Endothelial cell of umbilical vein (primary cell): Measurements from ENCODE around the gene KLHL10. TPM values are rescaled to one million over a fixed set of nuclear protein-coding genes. Genes with fewer than 3 reads are reported as not detected.

Source experiments
- BruUV-seq: library from RNA; stranded (reverse); fragments of 400-500 nt; replicated peaks from 2 replicates; lab custom pipeline; 2021; lab: Mats Ljungman, UMichigan
- CTCF ChIA-PET: fragments of 300-600, 350-600 bp; sonication (Branson Sonifier 250); formaldehyde crosslinking; loops from one replicate; lab custom pipeline; 2021; ENCODE audit warnings: antibody characterized with exemption, inconsistent platforms; lab: Charles Lee
- POLR2A ChIA-PET: fragments of 300-600, 350-600 bp; sonication (Branson Sonifier 250); formaldehyde crosslinking; loops from one replicate; lab custom pipeline; 2021; ENCODE audit warnings: antibody characterized with exemption, inconsistent platforms; lab: Charles Lee
- DNase-seq: peaks from one replicate; pipeline ENCODE4 v3.0.0-alpha.2; 2011; ENCODE audit warnings: low read depth, low spot score
- FAIRE-seq: peaks from 2 replicates; lab custom pipeline; 2011; peaks lifted over from hg19 to GRCh38; lab: Jason Lieb, UNC
- H2AFZ ChIP-seq: 2 replicates; pipeline ENCODE4 v1.6.0; 2012; ENCODE audit warnings: low read depth, low read length, control low read depth, inconsistent platforms
- H3K27ac ChIP-seq: 2 replicates; pipeline ENCODE4 v1.5.1; 2011; ENCODE audit warnings: low read depth, mild to moderate bottlenecking, control low read depth, low read length, moderate library complexity; ENCODE audit not compliant: insufficient read depth
- H3K27me3 ChIP-seq, 2 experiments: 2 replicates each; pipeline versions ENCODE4 v1.6.0 to v1.6.1; 2011; ENCODE audit warnings: low read length in 2 of 2, mixed read lengths in 1 of 2; ENCODE audit not compliant: control insufficient read depth in 2 of 2, insufficient read depth in 2 of 2
- H3K36me3 ChIP-seq, 2 experiments: 2 replicates in 1 of 2; 3 replicates in 1 of 2; pipeline ENCODE4 v1.5.1; 2011; ENCODE audit warnings: low read length in 2 of 2, mild to moderate bottlenecking in 1 of 2, moderate library complexity in 1 of 2; ENCODE audit not compliant: control insufficient read depth in 2 of 2, insufficient read depth in 2 of 2; ENCODE audit errors: extremely low read depth in 1 of 2
- H3K4me1 ChIP-seq: 3 replicates; pipeline ENCODE4 v1.5.1; 2011; ENCODE audit warnings: mild to moderate bottlenecking, low read length; ENCODE audit not compliant: control insufficient read depth, insufficient read depth; ENCODE audit errors: extremely low read depth
- H3K4me2 ChIP-seq: 2 replicates; pipeline ENCODE4 v1.6.1; 2011; ENCODE audit warnings: low read length, control low read depth, mixed read lengths; ENCODE audit not compliant: insufficient read depth
- H3K4me3 ChIP-seq, 3 experiments: fragments of 200-600 bp in 1 of 3; sonication (generic), shearing (Covaris generic) in 1 of 3; replicated peaks in 1 of 3; 2 replicates each; pipeline ENCODE4 v1.5.1; 2011 to 2016; ENCODE audit warnings: control low read depth in 3 of 3, low read length in 3 of 3, mild to moderate bottlenecking in 2 of 3, inconsistent platforms in 1 of 3, low read depth in 1 of 3, moderate library complexity in 1 of 3; ENCODE audit not compliant: insufficient read depth in 1 of 3
- H3K79me2 ChIP-seq: 2 replicates; pipeline ENCODE4 v1.6.0; 2012; ENCODE audit warnings: low read length, inconsistent platforms; ENCODE audit not compliant: control insufficient read depth, insufficient read depth
- H3K9ac ChIP-seq: replicated peaks from 2 replicates; pipeline ENCODE3; 2011; ENCODE audit warnings: low read length, control low read depth; ENCODE audit not compliant: insufficient read depth; ENCODE audit errors: extremely low read depth
- H3K9me1 ChIP-seq: replicated peaks from 3 replicates; pipeline ENCODE4 v1.6.0; 2011; ENCODE audit warnings: mild to moderate bottlenecking, low read length; ENCODE audit not compliant: control insufficient read depth, insufficient read depth; ENCODE audit errors: extremely low read depth
- H3K9me3 ChIP-seq: replicated peaks from 2 replicates; pipeline ENCODE4 v1.5.1; 2012; ENCODE audit warnings: low read length, inconsistent platforms; ENCODE audit not compliant: control insufficient read depth, insufficient read depth
- H4K20me1 ChIP-seq: replicated peaks from 2 replicates; pipeline ENCODE3; 2011; ENCODE audit warnings: mild to moderate bottlenecking, low read length; ENCODE audit not compliant: control insufficient read depth, insufficient read depth; ENCODE audit errors: extremely low read depth
- FOS ChIP-seq: IDR thresholded peaks from 2 replicates; pipeline ENCODE4 v1.6.1; 2011; ENCODE audit warnings: mild to moderate bottlenecking, low read length, moderate library complexity, borderline replicate concordance; ENCODE audit not compliant: insufficient read depth
- GATA2 ChIP-seq: IDR thresholded peaks from 2 replicates; pipeline ENCODE4 v1.7.0; 2011; ENCODE audit warnings: low read depth, mild to moderate bottlenecking, moderate library complexity, mixed read lengths, low read length; ENCODE audit not compliant: insufficient read length, insufficient read depth
- MYC ChIP-seq: IDR thresholded peaks from one replicate; pipeline ENCODE4 v1.6.1; 2011; ENCODE audit warnings: mild to moderate bottlenecking, low read depth, low read length
- POLR2A ChIP-seq: IDR thresholded peaks from 2 replicates; pipeline ENCODE4 v1.6.1; 2012; ENCODE audit warnings: low read depth, mild to moderate bottlenecking, control low read depth, low read length
- dilution Hi-C: fragments of 300-500 bp; cut with MboI; formaldehyde crosslinking; loops from one replicate; pipeline ENCODE4 v1.15.0; 2019; ENCODE audit warnings: low sequenced_read_pairs; ENCODE audit not compliant: extremely low pct_ligation_motif_present
- intact Hi-C: fragments of 100-400 bp; cut with micrococcal nuclease; formaldehyde crosslinking; loops from one replicate; pipeline ENCODE4 v1.10.0; 2022
- polyA plus RNA-seq, 4 experiments: library from polyadenylated mRNA; depleted of rRNA in 3 of 4; stranded (reverse) in 3 of 4; unstranded in 1 of 4; fragments of >200 nt; gene quantifications; 2 replicates each; pipeline versions ENCODE4 v1.2.1 to v1.2.3, GENCODE V29; 2011 to 2012; ENCODE audit warnings: missing spikeins in 1 of 4
- total RNA-seq: library from RNA; stranded (reverse); gene quantifications from 2 replicates; pipeline ENCODE4 v1.2.3, GENCODE V29; 2021
- TF ChIP-seq, protein P1 (sequence below), 2 donors: IDR thresholded peaks; 1 replicate in 1 of 2; 2 replicates in 1 of 2; pipeline ENCODE4 v1.5.1; 2011; ENCODE audit warnings: low read length in 2 of 2, mild to moderate bottlenecking in 2 of 2, moderate library complexity in 2 of 2, control low read depth in 1 of 2, inconsistent platforms in 1 of 2, low read depth in 1 of 2; ENCODE audit not compliant: insufficient read depth in 1 of 2; ENCODE audit errors: extremely low read depth in 1 of 2
- TF ChIP-seq, protein P2 (sequence below): IDR thresholded peaks from 2 replicates; pipeline ENCODE4 v1.6.1; 2011; ENCODE audit not compliant: insufficient read depth, insufficient read length

KLHL10 gene
- total and polyA plus RNA-seq, 2 donors (not counting 3 experiments of a cell fraction or from before 2014, with no cell fraction given): 0.10 TPM; not detected in 1

DNA sequence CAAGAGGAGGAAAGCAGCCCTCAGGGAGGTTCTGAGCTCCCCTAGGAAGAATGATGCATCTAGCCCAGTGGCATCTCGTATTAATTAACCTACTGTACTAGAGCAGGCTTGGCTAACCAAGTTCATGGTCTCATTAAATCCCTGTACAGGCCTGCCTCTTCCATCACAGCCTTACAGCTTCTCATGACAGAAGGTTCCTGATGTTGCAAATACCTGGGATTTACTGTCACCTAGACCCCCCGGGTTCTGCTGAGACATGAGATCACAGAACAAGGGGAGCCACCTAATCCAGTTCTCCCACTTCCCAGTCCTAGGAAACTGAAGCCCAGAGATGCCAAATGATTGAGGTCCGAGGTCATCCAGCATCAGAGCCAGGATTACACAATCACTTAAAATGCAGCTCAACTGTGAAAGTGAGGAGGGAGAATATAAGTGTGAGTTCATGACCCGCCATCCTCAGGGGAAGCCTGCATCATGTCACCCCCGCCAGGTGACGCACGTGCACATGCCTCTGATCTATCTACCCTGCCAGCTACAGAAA lies 57.2 kb downstream of the KLHL10 start:
- no peak overlapping the region for H3K4me3 ChIP-seq
- no peak overlapping the region for H3K4me2 ChIP-seq
- H3K36me3 ChIP-seq: peaks cover 59 to 68% of the 10 kb centered on the region in 2 experiments
- CTCF ChIA-PET: interaction anchor here (3.4 kb wide), 1 partner anchor 65 kb away, joined by 9 read pairs; no protein-coding TSS in a partner anchor
- H3K79me2 ChIP-seq: peaks cover 15% of the 10 kb centered on the region
- no peak for FAIRE-seq
- POLR2A ChIA-PET: no interaction called here
- H3K9me3 ChIP-seq: no peaks in the 10 kb centered on the region
- intact Hi-C loops (no loop called here), dilution Hi-C loops (no loop called here)
- H2AFZ ChIP-seq: no peak overlapping the region
- TSS peak; percentile 4 for BruUV-seq
- H3K9ac ChIP-seq: no peak overlapping the region
- H3K27ac ChIP-seq: no peak overlapping the region
- TF ChIP-seq, protein P1, sequence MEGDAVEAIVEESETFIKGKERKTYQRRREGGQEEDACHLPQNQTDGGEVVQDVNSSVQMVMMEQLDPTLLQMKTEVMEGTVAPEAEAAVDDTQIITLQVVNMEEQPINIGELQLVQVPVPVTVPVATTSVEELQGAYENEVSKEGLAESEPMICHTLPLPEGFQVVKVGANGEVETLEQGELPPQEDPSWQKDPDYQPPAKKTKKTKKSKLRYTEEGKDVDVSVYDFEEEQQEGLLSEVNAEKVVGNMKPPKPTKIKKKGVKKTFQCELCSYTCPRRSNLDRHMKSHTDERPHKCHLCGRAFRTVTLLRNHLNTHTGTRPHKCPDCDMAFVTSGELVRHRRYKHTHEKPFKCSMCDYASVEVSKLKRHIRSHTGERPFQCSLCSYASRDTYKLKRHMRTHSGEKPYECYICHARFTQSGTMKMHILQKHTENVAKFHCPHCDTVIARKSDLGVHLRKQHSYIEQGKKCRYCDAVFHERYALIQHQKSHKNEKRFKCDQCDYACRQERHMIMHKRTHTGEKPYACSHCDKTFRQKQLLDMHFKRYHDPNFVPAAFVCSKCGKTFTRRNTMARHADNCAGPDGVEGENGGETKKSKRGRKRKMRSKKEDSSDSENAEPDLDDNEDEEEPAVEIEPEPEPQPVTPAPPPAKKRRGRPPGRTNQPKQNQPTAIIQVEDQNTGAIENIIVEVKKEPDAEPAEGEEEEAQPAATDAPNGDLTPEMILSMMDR (IDR thresholded peaks at IDR 0.05; ENCODE audit: extremely low read depth in 1 of 2, insufficient read depth in 1 of 2, low read depth in 1 of 2, low read length in 2 of 2): no peak
- DNase-seq: no peak
- no peaks in the 10 kb centered on the region for H3K9me1 ChIP-seq
- no peaks in the 10 kb centered on the region for H4K20me1 ChIP-seq
- H3K4me1 ChIP-seq: no peaks in the 10 kb centered on the region
- no peaks in the 10 kb centered on the region for H3K27me3 ChIP-seq

DNA sequence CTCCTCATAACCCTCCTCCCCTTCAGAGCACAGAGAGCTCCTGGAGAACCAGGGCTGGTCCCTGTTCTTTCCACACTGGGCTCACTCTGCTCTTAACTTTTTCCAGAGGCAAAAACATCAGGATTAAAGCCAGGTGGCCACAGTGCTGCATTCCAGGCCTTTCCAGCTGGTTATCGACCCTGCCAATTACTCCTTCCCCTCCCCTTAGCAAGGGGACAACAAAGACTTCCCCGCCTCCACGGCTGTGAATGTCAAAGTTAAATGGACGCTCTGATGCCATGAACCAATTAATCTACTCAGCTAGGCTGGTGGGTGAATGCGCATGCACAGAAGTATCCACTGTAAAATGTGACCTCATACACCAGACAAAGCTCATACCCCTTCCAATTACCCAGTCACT lies 58.0 kb downstream of the KLHL10 start:
- ChIA-PET POLR2A (no interaction called here), CTCF (interaction anchor here (3.4 kb wide), 1 partner anchor 64 kb away, joined by 9 read pairs; no protein-coding TSS in a partner anchor)
- TF ChIP-seq, protein P1 (IDR thresholded peaks at IDR 0.05; ENCODE audit: extremely low read depth in 1 of 2, insufficient read depth in 1 of 2, low read depth in 1 of 2, low read length in 2 of 2): no peak
- TF ChIP-seq POLR2A (no peak), MYC (no peak), GATA2 (no peak), FOS (no peak)
- TF ChIP-seq, protein P2, sequence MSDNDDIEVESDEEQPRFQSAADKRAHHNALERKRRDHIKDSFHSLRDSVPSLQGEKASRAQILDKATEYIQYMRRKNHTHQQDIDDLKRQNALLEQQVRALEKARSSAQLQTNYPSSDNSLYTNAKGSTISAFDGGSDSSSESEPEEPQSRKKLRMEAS: no peak
- no peaks in the 10 kb centered on the region for H3K4me1 ChIP-seq
- H2AFZ ChIP-seq: no peak overlapping the region
- H3K4me2 ChIP-seq: no peak overlapping the region
- BruUV-seq: no TSS peak
- intact Hi-C loops (no loop called here), dilution Hi-C loops (no loop called here)
- H3K9me1 ChIP-seq: no peaks in the 10 kb centered on the region
- no peak overlapping the region for H3K4me3 ChIP-seq
- H3K9me3 ChIP-seq: no peaks in the 10 kb centered on the region
- H4K20me1 ChIP-seq: no peaks in the 10 kb centered on the region
- peaks cover 59 to 71% of the 10 kb centered on the region in 2 experiments for H3K36me3 ChIP-seq
- H3K79me2 ChIP-seq: peaks cover 15% of the 10 kb centered on the region
- no peak for DNase-seq
- H3K27me3 ChIP-seq: no peaks in the 10 kb centered on the region
- no peak for FAIRE-seq
- no peak overlapping the region for H3K27ac ChIP-seq
- no peak overlapping the region for H3K9ac ChIP-seq
